ENCODE measurements around the gene SLC9A8. TPM values are rescaled to one million over a fixed set of nuclear protein-coding genes. Genes with fewer than 3 reads are reported as not detected.
A peak's percentile ranks its signal among the peaks of the same experiment; 100 is the strongest.

Gene SLC9A8
- total RNA-seq, 1 donor from 2014 or later = 1.6 TPM

GRCh38 chr20:49871391-49871948 lies 58.8 kb downstream of the SLC9A8 start:
- Histone ChIP-seq H3K4me3 (ENCODE audit: low read depth, low read length) (no peak overlapping the region), H3K36me3 (ENCODE audit: control insufficient read depth, insufficient read depth, low read length) (no peaks in the 10 kb centered on the region), H3K27me3 (ENCODE audit: control insufficient read depth, insufficient read depth, low read length) (no peaks in the 10 kb centered on the region)
- no peak for TF ChIP-seq CTCF (IDR thresholded peaks at IDR 0.05; ENCODE audit: insufficient read depth, low read length, severe bottlenecking)
- FAIRE-seq (no peak), DNase-seq (ENCODE audit: low read depth) (no peak)

- Histone ChIP-seq H3K36me3 (ENCODE audit: control insufficient read depth, insufficient read depth, low read length) (no peaks in the 10 kb centered on the region), H3K27me3 (ENCODE audit: control insufficient read depth, insufficient read depth, low read length) (no peaks in the 10 kb centered on the region), H3K4me3 (ENCODE audit: low read depth, low read length) (no peak overlapping the region)
- TF ChIP-seq CTCF (IDR thresholded peaks at IDR 0.05; ENCODE audit: insufficient read depth, low read length, severe bottlenecking) = no peak
- FAIRE-seq = no peak
- peak; percentile 40 for DNase-seq (ENCODE audit: low read depth)
Measured at GRCh38 chr20:49872056-49872455, 59.4 kb downstream of the SLC9A8 start.

- Histone ChIP-seq H3K27me3 (ENCODE audit: control insufficient read depth, insufficient read depth, low read length) (no peaks in the 10 kb centered on the region), H3K4me3 (ENCODE audit: low read depth, low read length) (no peak overlapping the region), H3K36me3 (ENCODE audit: control insufficient read depth, insufficient read depth, low read length) (no peaks in the 10 kb centered on the region)
- DNase-seq (ENCODE audit: low read depth) (no peak), FAIRE-seq (no peak)
- no peak for TF ChIP-seq CTCF (IDR thresholded peaks at IDR 0.05; ENCODE audit: insufficient read depth, low read length, severe bottlenecking)
Measured at GRCh38 chr20:49874696-49875095, 62.1 kb downstream of the SLC9A8 start.

GRCh38 chr20:49877386-49877921 lies 64.8 kb downstream of the SLC9A8 start:
- no peak for DNase-seq (ENCODE audit: low read depth)
- no peak for FAIRE-seq
- no peak for TF ChIP-seq CTCF (IDR thresholded peaks at IDR 0.05; ENCODE audit: insufficient read depth, low read length, severe bottlenecking)

GRCh38 chr20:49878977-49879376 lies 66.3 kb downstream of the SLC9A8 start:
- DNase-seq (ENCODE audit: low read depth) (no peak), FAIRE-seq (no peak)
- no peak overlapping the region for H3K4me3 ChIP-seq (ENCODE audit: low read depth, low read length)
- H3K27me3 ChIP-seq (ENCODE audit: control insufficient read depth, insufficient read depth, low read length) = no peaks in the 10 kb centered on the region
- H3K36me3 ChIP-seq (ENCODE audit: control insufficient read depth, insufficient read depth, low read length) = peaks cover 2% of the 10 kb centered on the region
- no peak for TF ChIP-seq CTCF (IDR thresholded peaks at IDR 0.05; ENCODE audit: insufficient read depth, low read length, severe bottlenecking)

More at GRCh38 chr20:49877386-49877921, 64.8 kb downstream of the SLC9A8 start:
- no peaks in the 10 kb centered on the region for H3K27me3 ChIP-seq (ENCODE audit: control insufficient read depth, insufficient read depth, low read length)
- no peak overlapping the region for H3K4me3 ChIP-seq (ENCODE audit: low read depth, low read length)
- no peaks in the 10 kb centered on the region for H3K36me3 ChIP-seq (ENCODE audit: control insufficient read depth, insufficient read depth, low read length)

GRCh38 chr20:49880177-49880576 lies 67.5 kb downstream of the SLC9A8 start:
- DNase-seq (ENCODE audit: low read depth) = no peak
- FAIRE-seq = no peak
- H3K27me3 ChIP-seq (ENCODE audit: control insufficient read depth, insufficient read depth, low read length) = no peaks in the 10 kb centered on the region
- no peak overlapping the region for H3K4me3 ChIP-seq (ENCODE audit: low read depth, low read length)
- TF ChIP-seq CTCF (IDR thresholded peaks at IDR 0.05; ENCODE audit: insufficient read depth, low read length, severe bottlenecking) = no peak
- H3K36me3 ChIP-seq (ENCODE audit: control insufficient read depth, insufficient read depth, low read length) = peaks cover 2% of the 10 kb centered on the region
